HepG2 (cell line): ENCODE results near the gene DNLZ. TPM values are rescaled to one million over a fixed set of nuclear protein-coding genes. Genes with fewer than 3 reads are reported as not detected.
A peak's percentile ranks its signal among the peaks of the same experiment; 100 is the strongest.

Experiments used
- BCL3 ChIP-seq: sonication (generic); formaldehyde crosslinking; IDR thresholded peaks from 2 replicates; pipeline ENCODE4 v1.5.1; 2020; ENCODE audit warnings: mild to moderate bottlenecking, missing genetic modification reagents, moderate library complexity
- BHLHE40 ChIP-seq: IDR thresholded peaks from 2 replicates; pipeline ENCODE4 v1.6.1; 2011; ENCODE audit warnings: low read length, improper control_type of control experiment
- DMAP1 ChIP-seq: IDR thresholded peaks from 2 replicates; pipeline ENCODE4 v1.6.1; 2016
- EEA1 ChIP-seq: sonication (generic); formaldehyde crosslinking; IDR thresholded peaks from 2 replicates; pipeline ENCODE4 v1.5.1; 2020; ENCODE audit warnings: mild to moderate bottlenecking, missing genetic modification reagents, borderline replicate concordance
- FOXO1 ChIP-seq: sonication (generic); formaldehyde crosslinking; IDR thresholded peaks from 2 replicates; pipeline ENCODE4 v1.4.0; 2020; ENCODE audit warnings: missing genetic modification reagents
- MAX ChIP-seq: IDR thresholded peaks from 2 replicates; pipeline ENCODE4 v1.6.1; 2012; ENCODE audit warnings: inconsistent platforms
- NR2C2 ChIP-seq: sonication (generic); formaldehyde crosslinking; IDR thresholded peaks from 2 replicates; pipeline ENCODE4 v1.4.0; 2020; ENCODE audit warnings: missing genetic modification reagents, mild to moderate bottlenecking, moderate library complexity, borderline replicate concordance
- RBM39 ChIP-seq: fragments of 200-400 bp; formaldehyde crosslinking; IDR thresholded peaks from one replicate; pipeline ENCODE4 v1.6.1; 2018; ENCODE audit warnings: antibody characterized with exemption, mild to moderate bottlenecking, low read depth, low read length; ENCODE audit not compliant: poor library complexity, severe bottlenecking
- RNF219 ChIP-seq: sonication (generic); formaldehyde crosslinking; IDR thresholded peaks from 2 replicates; pipeline ENCODE4 v1.5.0; 2020; ENCODE audit warnings: mild to moderate bottlenecking, missing genetic modification reagents
- STAG1 ChIP-seq: sonication (generic); formaldehyde crosslinking; IDR thresholded peaks from 2 replicates; pipeline ENCODE4 v1.4.0; 2020; ENCODE audit warnings: missing genetic modification reagents
- TBX2 ChIP-seq: sonication (generic); formaldehyde crosslinking; IDR thresholded peaks from 2 replicates; pipeline ENCODE4 v1.5.0; 2020; ENCODE audit warnings: missing genetic modification reagents, mild to moderate bottlenecking, borderline replicate concordance
- TGIF2 ChIP-seq: IDR thresholded peaks from 2 replicates; pipeline ENCODE4 v1.6.1; 2016; ENCODE audit warnings: control low read depth, missing compliant biosample characterization
- ZHX2 ChIP-seq, 2 experiments: sonication (generic) in 1 of 2; formaldehyde crosslinking in 1 of 2; IDR thresholded peaks; 2 replicates each; pipeline versions ENCODE4 v1.6.1 to v1.9.0; 2014 to 2022; ENCODE audit warnings: antibody characterized with exemption in 1 of 2, borderline replicate concordance in 1 of 2, inconsistent platforms in 1 of 2, low read depth in 1 of 2, missing genetic modification reagents in 1 of 2
- ZNF431 ChIP-seq: sonication (generic); formaldehyde crosslinking; IDR thresholded peaks from 2 replicates; pipeline ENCODE4 v1.9.0; 2022; ENCODE audit warnings: missing genetic modification reagents, low read depth, mild to moderate bottlenecking, borderline replicate concordance
- ZNF558 ChIP-seq: sonication (generic); formaldehyde crosslinking; IDR thresholded peaks from 2 replicates; pipeline ENCODE4 v1.9.0; 2022; ENCODE audit warnings: mild to moderate bottlenecking, missing genetic modification reagents, borderline replicate concordance
- ZNF703 ChIP-seq: sonication (generic); formaldehyde crosslinking; IDR thresholded peaks from 2 replicates; pipeline ENCODE4 v1.5.1; 2020; ENCODE audit warnings: missing genetic modification reagents, mild to moderate bottlenecking, moderate library complexity, borderline replicate concordance
- polyA plus RNA-seq, 8 experiments: library from polyadenylated mRNA; depleted of rRNA in 3 of 8; stranded (reverse) in 7 of 8; unstranded in 1 of 8; fragments of >200 nt; fragmentation: Illumina TruSeq in 4 of 8; extraction: Trizol in 4 of 8; gene quantifications; 2 replicates each; pipeline versions ENCODE4 v1.2.1 to v1.2.3, GENCODE V29; 2011 to 2016; ENCODE audit warnings: low read depth in 4 of 8, missing spikeins in 1 of 8, mixed read lengths in 1 of 8; ENCODE audit not compliant: insufficient read depth in 1 of 8
- total RNA-seq, 5 experiments: library from RNA; depleted of rRNA; stranded (reverse); fragments of >200 nt; fragmentation: Illumina TruSeq; extraction: Trizol; gene quantifications; 2 replicates each; pipeline ENCODE4 v1.2.3, GENCODE V29; 2016; ENCODE audit warnings: low read depth in 1 of 5

Gene DNLZ
- total and polyA plus RNA-seq, 2 of the 13 experiments (the other 11 are each of a cell fraction or from before 2014, with no cell fraction given), result 3.4 to 8.0 TPM

GRCh38 chr9:136399176-136400037, 35.9 kb upstream of the DNLZ start (continued):
- no peak for TF ChIP-seq ZHX2 (IDR thresholded peaks at IDR 0.05; ENCODE audit: low read depth)
- TF ChIP-seq ZHX2 (CRISPR knock-in tag; IDR thresholded peaks at IDR 0.05; ENCODE audit: borderline replicate concordance), result no peak
- TF ChIP-seq STAG1 (CRISPR knock-in tag), result no peak
- TF ChIP-seq TGIF2 (CRISPR knock-in tag), result 0 out of 2 replicates have a peak, but pooled peaks have one; percentile 43
- TF ChIP-seq FOXO1, result no peak
- peak; percentile 85; the same call in 1 of the 2 replicates for TF ChIP-seq ZNF558 (CRISPR knock-in tag)
- TF ChIP-seq TBX2 (CRISPR knock-in tag), result 0 out of 2 replicates have a peak, but pooled peaks have one; percentile 23
- 0 out of 2 replicates have a peak, but pooled peaks have one; percentile 1 for TF ChIP-seq NR2C2 (CRISPR knock-in tag)
- TF ChIP-seq EEA1 (CRISPR knock-in tag), result 0 out of 2 replicates have a peak, but pooled peaks have one; percentile 12
- 0 out of 2 replicates have a peak, but pooled peaks have one; percentile 79 for TF ChIP-seq BCL3
- peak; percentile 4 for TF ChIP-seq RBM39
- TF ChIP-seq RNF219, result no peak
- TF ChIP-seq MAX, result peak; percentile 52; the same call in 1 of the 2 replicates
- TF ChIP-seq BHLHE40, result peak; percentile 45; the same call in 1 of the 2 replicates
- TF ChIP-seq DMAP1, result peak; percentile 46
- 0 out of 2 replicates have a peak, but pooled peaks have one; percentile 43 for TF ChIP-seq ZNF703 (CRISPR knock-in tag)
- 0 out of 2 replicates have a peak, but pooled peaks have one; percentile 2 for TF ChIP-seq ZNF431
